Type B pancreatic cell (in vitro differentiated cells): ENCODE measurements around the gene SIAH1. TPM values are rescaled to one million over a fixed set of nuclear protein-coding genes. Genes with fewer than 3 reads are reported as not detected.

ENCODE experiments used
- DNase-seq: peaks from one replicate; pipeline ENCODE4 v3.0.0; 2021; ENCODE audit warnings: mixed read lengths; ENCODE audit not compliant: unreplicated experiment; ENCODE audit errors: extremely low spot score
- H3K27ac Mint-ChIP-seq: 2 replicates; pipeline ENCODE4 v1.8.0; 2021; ENCODE audit warnings: mild to moderate bottlenecking, mixed read lengths
- H3K27me3 Mint-ChIP-seq: 2 replicates; pipeline ENCODE4 v1.8.0; 2021; ENCODE audit warnings: mixed read lengths
- H3K36me3 Mint-ChIP-seq: 2 replicates; pipeline ENCODE4 v1.8.0; 2021; ENCODE audit warnings: mixed read lengths
- H3K4me1 Mint-ChIP-seq: one replicate; pipeline ENCODE4 v1.8.0; 2021; ENCODE audit warnings: mixed read lengths; ENCODE audit not compliant: unreplicated experiment
- H3K4me3 Mint-ChIP-seq: 2 replicates; pipeline ENCODE4 v1.8.0; 2021; ENCODE audit warnings: mild to moderate bottlenecking, mixed read lengths
- H3K9me3 Mint-ChIP-seq: 2 replicates; pipeline ENCODE4 v1.8.0; 2021; ENCODE audit warnings: mixed read lengths
- total RNA-seq: library from RNA; stranded (reverse); gene quantifications from 2 replicates; pipeline ENCODE4 v1.2.1, GENCODE V29; 2021; ENCODE audit warnings: low replicate concordance
- TF ChIP-seq, protein P1 (sequence below): fragments of 200-600 bp; sonication (generic); conservative IDR thresholded peaks from 2 replicates; pipeline ENCODE4 v1.5.0; 2021; ENCODE audit warnings: antibody characterized with exemption, mild to moderate bottlenecking

SIAH1 gene
- total RNA-seq, 1 donor from 2014 or later = 26.8 TPM

DNA sequence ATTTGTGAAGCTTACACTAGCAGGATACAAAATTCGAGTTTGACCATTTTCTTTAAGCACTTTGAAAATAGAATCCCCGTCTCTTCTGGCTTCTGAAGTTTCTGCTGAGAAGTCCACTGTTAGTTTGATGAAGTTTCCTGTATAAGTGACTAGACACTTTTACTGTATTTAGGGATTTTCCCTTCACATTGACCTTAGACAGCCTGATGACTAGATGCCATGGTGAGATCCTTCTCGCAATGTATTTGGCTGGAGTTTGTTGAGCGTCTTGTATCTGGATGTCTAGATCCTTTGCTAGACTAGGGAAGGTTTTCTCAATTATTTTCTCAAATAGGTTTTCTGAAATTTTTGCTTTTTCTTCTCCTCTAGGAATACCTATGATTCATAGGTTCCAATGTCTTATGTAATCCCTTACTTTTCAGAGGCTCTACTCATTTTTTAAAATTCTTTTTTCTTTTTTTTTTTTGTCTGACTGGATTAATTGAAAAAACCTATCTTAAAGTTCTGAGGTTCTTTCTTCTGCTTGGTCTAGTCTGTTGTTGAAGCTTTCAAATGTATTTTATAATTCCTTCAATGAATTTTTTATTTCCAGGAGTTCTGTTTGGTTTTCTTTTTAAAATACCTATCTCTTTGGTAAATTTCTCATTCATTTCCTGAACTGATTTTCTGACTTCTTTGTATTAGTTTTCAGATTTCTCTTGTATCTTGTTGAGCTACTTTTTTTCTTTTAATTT is 74.1 kb downstream of the SIAH1 start:
- Mint-ChIP-seq H3K4me1 (no peaks in the 10 kb centered on the region), H3K27me3 (no peaks in the 10 kb centered on the region), H3K36me3 (peaks cover 66% of the 10 kb centered on the region), H3K9me3 (peaks cover 19% of the 10 kb centered on the region), H3K27ac (no peak overlapping the region), H3K4me3 (no peak overlapping the region)
- no peak for DNase-seq
- TF ChIP-seq, protein P1, sequence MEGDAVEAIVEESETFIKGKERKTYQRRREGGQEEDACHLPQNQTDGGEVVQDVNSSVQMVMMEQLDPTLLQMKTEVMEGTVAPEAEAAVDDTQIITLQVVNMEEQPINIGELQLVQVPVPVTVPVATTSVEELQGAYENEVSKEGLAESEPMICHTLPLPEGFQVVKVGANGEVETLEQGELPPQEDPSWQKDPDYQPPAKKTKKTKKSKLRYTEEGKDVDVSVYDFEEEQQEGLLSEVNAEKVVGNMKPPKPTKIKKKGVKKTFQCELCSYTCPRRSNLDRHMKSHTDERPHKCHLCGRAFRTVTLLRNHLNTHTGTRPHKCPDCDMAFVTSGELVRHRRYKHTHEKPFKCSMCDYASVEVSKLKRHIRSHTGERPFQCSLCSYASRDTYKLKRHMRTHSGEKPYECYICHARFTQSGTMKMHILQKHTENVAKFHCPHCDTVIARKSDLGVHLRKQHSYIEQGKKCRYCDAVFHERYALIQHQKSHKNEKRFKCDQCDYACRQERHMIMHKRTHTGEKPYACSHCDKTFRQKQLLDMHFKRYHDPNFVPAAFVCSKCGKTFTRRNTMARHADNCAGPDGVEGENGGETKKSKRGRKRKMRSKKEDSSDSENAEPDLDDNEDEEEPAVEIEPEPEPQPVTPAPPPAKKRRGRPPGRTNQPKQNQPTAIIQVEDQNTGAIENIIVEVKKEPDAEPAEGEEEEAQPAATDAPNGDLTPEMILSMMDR = no peak

Other genes starting within 250 kb of the SIAH1 start
- 0.10 TPM in 1 of 2 replicates, not detected in the other for gene ABCC12, start 229.4 kb downstream of the SIAH1 start, total RNA-seq
- gene LONP2, start 141.1 kb downstream of the SIAH1 start, total RNA-seq = 61.5 and 65.5 TPM in 2 replicates
- gene ABCC11, start 137.9 kb downstream of the SIAH1 start, total RNA-seq = 0.07 and 0.19 TPM in 2 replicates
- 39.4 and 47.2 TPM in 2 replicates for gene N4BP1, start 224.8 kb upstream of the SIAH1 start, total RNA-seq